Thoracic aorta (tissue), 2 donors: ENCODE measurements around the gene TSPAN5. TPM values are rescaled to one million over a fixed set of nuclear protein-coding genes. Genes with fewer than 3 reads are reported as not detected.

ENCODE experiments used
- ATAC-seq: fragments of 150-250 bp; one replicate; pipeline ENCODE4 v1.8.0; 2017; ENCODE audit warnings: low read depth; ENCODE audit not compliant: insufficient number of reproducible peaks, low FRiP score
- DNase-seq: peaks from one replicate; pipeline ENCODE4 v3.0.0-alpha.2; 2020; ENCODE audit warnings: low spot score
- H3K27ac ChIP-seq, 2 donors: fragments of 200-600 bp; sonication (generic); 1 replicate in 1 of 2; 2 replicates in 1 of 2; pipeline ENCODE4 v1.5.1; 2016; ENCODE audit warnings: mild to moderate bottlenecking in 2 of 2, moderate library complexity in 2 of 2
- H3K27me3 ChIP-seq: fragments of 200-600 bp; sonication (generic); replicated peaks from 2 replicates; pipeline ENCODE4 v1.6.0; 2016; ENCODE audit warnings: mild to moderate bottlenecking; ENCODE audit not compliant: insufficient read depth
- H3K36me3 ChIP-seq: fragments of 200-600 bp; sonication (generic); one replicate; pipeline ENCODE4 v1.5.1; 2016
- H3K4me1 ChIP-seq, 2 donors: fragments of 200-600 bp; sonication (generic); 1 replicate in 1 of 2; 2 replicates in 1 of 2; pipeline versions ENCODE4 v1.5.1 to v1.6.0; 2016; ENCODE audit warnings: low read depth in 2 of 2, mild to moderate bottlenecking in 1 of 2; ENCODE audit not compliant: control insufficient read depth in 1 of 2
- H3K4me3 ChIP-seq: fragments of 200-600 bp; sonication (generic); 2 replicates; pipeline ENCODE4 v1.5.1; 2016; ENCODE audit warnings: mild to moderate bottlenecking
- H3K9me3 ChIP-seq: fragments of 200-600 bp; sonication (generic); 2 replicates; pipeline ENCODE4 v1.5.1; 2016
- CTCF ChIP-seq: fragments of 200-600 bp; sonication (generic); IDR thresholded peaks from one replicate; pipeline ENCODE4 v1.5.1; 2019; ENCODE audit warnings: antibody characterized with exemption
- total RNA-seq, 2 donors: library from RNA; depleted of rRNA; stranded (reverse); fragments of >200 nt; gene quantifications; one replicate each; pipeline versions ENCODE4 v1.1.0 to v1.2.3, GENCODE V29; 2016

Gene TSPAN5
- total RNA-seq, 2 donors from 2014 or later: 7.7 to 11.4 TPM

DNA sequence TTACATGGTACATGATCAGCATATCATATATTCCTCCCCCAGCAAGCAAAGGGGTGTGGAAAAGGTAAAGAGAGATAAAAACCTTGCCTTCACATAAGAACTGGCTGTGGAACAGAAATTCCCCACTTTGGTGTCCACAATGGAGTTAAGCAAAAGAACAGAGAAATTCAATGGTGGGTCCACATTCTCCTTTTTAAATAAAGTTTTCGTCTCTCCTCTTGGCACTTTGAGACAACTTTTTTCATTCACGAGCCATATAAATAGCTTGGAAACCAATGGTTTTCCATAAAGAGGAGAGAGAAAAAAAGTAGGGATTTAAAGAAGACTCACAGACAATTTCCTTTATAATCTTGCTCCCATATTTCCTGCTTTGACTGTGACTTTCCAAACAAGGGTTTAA is 148.1 kb downstream of the TSPAN5 start:
- no peak overlapping the region for H3K4me3 ChIP-seq
- no peak for ATAC-seq
- TF ChIP-seq CTCF: no peak
- H3K4me1 ChIP-seq: peaks cover 4 to 5% of the 10 kb centered on the region in 2 donors
- no peak overlapping the region for H3K27ac ChIP-seq
- no peaks in the 10 kb centered on the region for H3K27me3 ChIP-seq
- no peaks in the 10 kb centered on the region for H3K9me3 ChIP-seq
- H3K36me3 ChIP-seq: no peaks in the 10 kb centered on the region
- DNase-seq: no peak

- Histone ChIP-seq H3K36me3 (no peaks in the 10 kb centered on the region), H3K27ac (no peak overlapping the region), H3K27me3 (no peaks in the 10 kb centered on the region), H3K4me1 (peaks cover 4 to 5% of the 10 kb centered on the region in 2 donors), H3K4me3 (no peak overlapping the region), H3K9me3 (no peaks in the 10 kb centered on the region)
- TF ChIP-seq CTCF: no peak
- no peak for DNase-seq
- no peak for ATAC-seq
Measured at GRCh38 chr4:98509721-98510120, 148.7 kb downstream of the TSPAN5 start.

GRCh38 chr4:98508829-98509598 is 149.4 kb downstream of the TSPAN5 start:
- ATAC-seq: no peak
- no peak overlapping the region for H3K27ac ChIP-seq

GRCh38 chr4:98508248-98508647 is 150.2 kb downstream of the TSPAN5 start:
- Histone ChIP-seq H3K27ac (no peak overlapping the region), H3K36me3 (no peaks in the 10 kb centered on the region), H3K27me3 (no peaks in the 10 kb centered on the region), H3K4me3 (no peak overlapping the region), H3K9me3 (no peaks in the 10 kb centered on the region), H3K4me1 (peaks cover 4 to 5% of the 10 kb centered on the region in 2 donors)
- DNase-seq (no peak), ATAC-seq (no peak)
- no peak for TF ChIP-seq CTCF

More at GRCh38 chr4:98508829-98509598, 149.4 kb downstream of the TSPAN5 start:
- Histone ChIP-seq H3K27me3 (no peaks in the 10 kb centered on the region), H3K9me3 (no peaks in the 10 kb centered on the region), H3K4me1 (peaks cover 4 to 5% of the 10 kb centered on the region in 2 donors), H3K36me3 (no peaks in the 10 kb centered on the region), H3K4me3 (no peak overlapping the region)
- DNase-seq: no peak
- no peak for TF ChIP-seq CTCF

DNA sequence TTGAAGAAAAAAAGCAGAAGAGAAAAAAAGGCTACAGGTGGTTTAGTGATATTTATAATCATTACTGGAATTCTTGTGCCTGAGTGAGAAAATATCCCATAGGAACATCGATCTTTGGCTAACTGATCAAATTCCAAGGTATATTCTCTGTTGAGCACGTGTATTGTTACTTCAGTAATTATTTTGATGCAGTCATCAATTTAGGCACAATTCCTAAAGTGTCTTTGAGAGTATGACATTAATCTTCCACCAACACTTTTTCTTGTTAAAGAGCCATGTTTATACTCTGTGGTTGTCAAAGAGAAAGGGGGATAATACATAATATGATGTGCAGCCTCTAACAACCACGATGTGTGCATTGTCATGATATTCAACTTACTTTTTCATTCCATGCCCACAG is 151.1 kb downstream of the TSPAN5 start:
- Histone ChIP-seq H3K27ac (no peak overlapping the region), H3K36me3 (no peaks in the 10 kb centered on the region), H3K9me3 (no peaks in the 10 kb centered on the region), H3K4me3 (no peak overlapping the region), H3K4me1 (peaks cover 4 to 5% of the 10 kb centered on the region in 2 donors), H3K27me3 (no peaks in the 10 kb centered on the region)
- DNase-seq (no peak), ATAC-seq (no peak)
- TF ChIP-seq CTCF: no peak
